CD4-positive, alpha-beta T cell treated with Interleukin-4 for 1 hour (primary cell): Measurements from ENCODE around the gene SREBF2.

Experiments used
- DNase-seq, 2 donors: peaks; one replicate each; pipeline ENCODE4 v3.0.0-alpha.2; 2020 to 2022

SREBF2 gene

DNA sequence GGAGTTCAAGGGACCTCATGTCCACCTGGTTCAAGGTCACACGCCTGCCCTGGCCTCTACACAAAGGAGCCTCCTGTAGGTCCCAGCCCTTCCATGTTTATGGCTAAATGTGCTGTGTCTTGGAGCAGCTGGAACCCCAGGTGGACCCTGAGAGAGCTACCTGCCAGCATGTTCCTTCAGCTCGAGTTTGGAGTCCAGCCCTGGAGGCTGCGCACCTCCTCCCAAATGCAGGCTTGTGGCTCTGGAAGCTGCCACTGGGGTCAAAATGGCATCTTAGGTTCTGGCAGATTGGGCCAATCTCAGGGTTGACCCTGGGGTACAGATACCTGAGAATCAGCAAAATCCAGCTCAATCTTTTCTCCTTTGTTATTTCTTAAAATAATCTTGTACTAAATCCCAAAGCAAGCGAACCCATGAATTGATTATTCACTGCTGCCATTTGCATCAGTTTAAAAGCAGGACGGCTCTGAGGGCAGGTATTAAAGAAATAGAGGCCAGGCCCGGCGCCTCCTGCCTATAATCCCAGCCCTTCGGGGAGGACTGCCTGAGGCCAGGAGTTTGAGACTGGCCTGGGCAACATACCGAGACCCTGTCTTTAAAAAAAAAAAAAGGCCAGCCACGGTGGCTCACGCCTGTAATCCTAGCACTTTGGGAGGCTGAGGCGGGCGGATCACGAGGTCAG, 90.8 kb downstream of the SREBF2 start:
- DNase-seq, result no peak

DNA sequence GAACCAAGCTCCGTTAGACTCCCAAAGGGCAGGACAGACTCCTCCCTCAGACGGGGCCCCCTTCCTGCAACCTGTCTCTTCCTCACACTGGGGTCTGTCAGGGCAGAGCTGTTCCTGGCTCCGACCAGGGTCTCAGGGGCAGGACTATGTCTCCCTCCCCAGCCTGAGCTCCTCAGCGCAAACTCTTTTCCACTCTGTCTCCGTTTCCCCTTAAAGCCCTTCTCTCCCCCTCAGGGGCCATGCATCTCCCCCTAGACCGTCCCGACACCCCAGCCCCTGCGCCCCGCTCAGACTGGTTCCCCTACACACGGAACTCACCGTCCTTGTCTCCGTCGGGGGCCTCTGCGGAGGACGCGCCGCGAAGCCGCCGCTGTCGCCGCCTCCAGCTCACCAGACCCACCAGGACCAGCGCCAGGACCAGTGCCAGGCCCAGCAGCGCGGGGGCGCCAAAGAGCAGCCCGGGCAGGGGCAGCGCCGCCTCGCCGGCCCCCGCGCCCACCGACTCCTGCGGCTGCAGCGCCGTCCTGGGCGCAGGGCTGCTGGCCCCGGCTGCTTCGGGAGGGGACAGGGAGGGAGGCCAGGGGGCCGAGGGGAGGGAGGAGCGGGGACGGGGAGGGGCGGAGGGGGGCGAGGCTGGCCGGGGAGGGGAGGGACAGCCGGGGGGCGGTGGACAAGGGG, 93.0 kb downstream of the SREBF2 start:
- peak; percentile 78 to 79 for DNase-seq

DNA sequence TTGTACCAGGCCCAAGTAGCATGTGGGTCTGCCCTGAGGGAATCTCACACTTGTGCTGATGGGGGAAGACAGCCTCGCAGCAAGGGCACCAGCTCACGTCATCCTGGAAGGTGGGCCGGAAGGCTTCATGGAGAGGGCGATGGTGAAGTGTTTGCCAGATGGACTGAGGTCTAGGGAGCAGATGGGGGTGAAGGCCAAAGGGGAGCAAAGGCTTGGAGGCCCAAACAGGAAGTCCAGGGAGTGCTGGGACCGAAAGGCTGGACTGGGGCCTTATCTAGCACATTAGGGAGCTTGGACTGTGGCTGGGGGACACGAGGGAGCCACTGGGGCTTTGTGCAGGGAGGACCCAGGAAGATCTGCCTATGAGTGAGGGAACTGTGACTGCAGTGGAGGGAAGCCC, 94.9 kb downstream of the SREBF2 start:
- no peak for DNase-seq

DNA sequence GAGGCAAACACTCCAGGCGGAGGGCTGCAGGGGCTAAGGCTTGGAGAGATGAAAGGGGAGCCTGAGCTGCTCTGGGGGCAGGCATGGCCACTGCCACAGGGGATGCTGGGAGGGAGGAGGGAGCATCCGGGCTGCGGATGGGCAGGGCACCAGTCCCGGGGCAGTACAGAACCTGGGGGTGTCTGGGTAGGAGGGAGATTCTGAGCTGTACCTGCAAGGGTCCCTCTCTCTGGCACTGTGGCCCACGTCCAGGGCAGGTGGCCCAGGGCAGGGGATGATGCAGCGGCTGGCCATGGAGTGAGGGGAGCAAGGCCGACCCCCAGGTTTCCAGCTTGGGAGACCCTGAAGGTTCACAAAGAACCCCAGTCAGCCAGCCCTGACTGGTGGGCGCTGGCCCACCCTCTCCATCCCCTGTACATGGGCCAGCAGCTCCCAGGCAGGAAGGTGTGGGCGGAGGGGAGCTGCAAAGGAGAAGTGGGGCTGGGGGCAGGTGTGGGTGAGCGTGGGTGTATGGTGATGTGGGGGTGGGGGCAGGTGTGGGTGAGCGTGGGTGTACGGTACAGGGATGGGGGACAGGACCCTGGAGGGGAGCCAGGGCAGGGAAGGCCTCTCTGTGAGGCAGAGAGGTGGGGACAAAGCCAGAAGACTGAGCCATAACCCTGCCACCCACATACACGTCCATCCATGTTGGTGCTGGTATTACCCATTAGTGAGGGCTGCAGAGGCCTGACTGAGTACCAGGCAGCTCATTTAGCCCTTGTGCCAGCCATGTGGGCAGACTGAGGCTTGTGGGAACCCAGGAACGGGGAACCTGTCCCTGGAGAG, 95.9 kb downstream of the SREBF2 start:
- DNase-seq, result peak in 1 of 2 donors; percentile 64

DNA sequence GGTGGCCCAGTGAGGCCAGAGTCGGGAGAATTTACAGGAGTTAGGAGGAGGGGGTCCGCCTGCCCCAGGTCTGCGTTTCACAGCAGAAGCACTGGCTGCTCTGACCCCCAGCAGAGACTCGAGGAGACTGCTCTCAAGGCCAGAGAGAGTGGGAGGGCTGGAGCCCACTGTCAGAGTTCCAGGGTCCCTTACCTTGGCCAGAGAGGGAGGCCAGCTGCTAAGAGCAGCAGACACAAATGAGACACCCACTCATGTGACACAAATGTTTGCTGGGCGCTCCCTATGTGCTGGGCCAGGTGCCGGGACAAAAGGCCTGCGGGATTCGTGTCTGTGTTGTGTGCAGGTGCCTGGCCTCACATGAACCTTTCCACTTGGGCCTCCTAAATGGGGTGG, 96.5 kb downstream of the SREBF2 start:
- no peak for DNase-seq

DNA sequence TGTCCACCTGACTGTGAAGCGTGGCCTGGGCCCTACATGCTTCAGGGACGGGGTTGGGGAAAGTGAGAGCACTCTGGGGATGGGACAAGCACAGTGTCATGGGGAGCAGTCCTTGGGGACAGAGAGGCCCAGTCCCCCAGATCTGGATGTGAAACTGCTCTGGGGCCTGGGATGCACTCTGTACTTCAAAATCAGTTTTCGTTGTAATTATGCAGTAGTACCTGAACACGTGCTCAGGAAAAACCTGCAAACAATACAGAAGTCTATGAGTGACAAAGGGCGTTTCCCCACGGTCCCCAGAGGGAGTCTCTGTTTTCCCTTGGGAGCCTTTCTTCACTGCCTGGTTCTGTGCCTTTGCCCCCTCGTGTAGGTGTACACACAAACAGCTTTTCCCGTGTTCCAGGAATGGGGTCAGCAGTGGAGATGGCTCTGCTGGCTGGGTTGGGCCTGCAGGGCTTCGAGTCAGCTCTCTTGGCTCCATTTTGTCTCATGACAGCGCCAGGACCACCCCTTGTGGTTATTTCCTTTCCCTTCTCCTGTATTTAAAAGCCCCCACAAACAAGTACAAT, 98.9 kb downstream of the SREBF2 start:
- peak in 1 of 2 donors; percentile 75 for DNase-seq

DNA sequence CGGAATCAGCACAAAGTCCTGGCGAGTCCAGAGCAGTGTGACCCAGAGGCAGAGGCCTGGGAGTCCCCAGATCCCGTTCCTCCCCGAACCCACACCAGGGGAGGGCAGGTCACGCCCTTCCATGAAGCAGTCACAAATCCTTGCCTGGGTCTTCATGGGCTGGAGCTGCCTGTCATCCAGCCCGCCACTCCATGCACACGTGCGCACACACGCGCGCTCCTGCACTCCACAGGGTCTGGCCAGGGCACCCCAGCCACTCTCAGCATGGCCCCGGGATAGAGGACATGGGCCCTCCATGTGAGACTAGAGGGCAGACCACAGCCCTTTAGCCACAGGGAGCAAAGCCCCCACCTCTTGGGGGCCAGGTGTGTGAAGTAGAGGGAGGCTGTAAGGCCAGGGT, 99.4 kb downstream of the SREBF2 start:
- DNase-seq, result no peak

DNA sequence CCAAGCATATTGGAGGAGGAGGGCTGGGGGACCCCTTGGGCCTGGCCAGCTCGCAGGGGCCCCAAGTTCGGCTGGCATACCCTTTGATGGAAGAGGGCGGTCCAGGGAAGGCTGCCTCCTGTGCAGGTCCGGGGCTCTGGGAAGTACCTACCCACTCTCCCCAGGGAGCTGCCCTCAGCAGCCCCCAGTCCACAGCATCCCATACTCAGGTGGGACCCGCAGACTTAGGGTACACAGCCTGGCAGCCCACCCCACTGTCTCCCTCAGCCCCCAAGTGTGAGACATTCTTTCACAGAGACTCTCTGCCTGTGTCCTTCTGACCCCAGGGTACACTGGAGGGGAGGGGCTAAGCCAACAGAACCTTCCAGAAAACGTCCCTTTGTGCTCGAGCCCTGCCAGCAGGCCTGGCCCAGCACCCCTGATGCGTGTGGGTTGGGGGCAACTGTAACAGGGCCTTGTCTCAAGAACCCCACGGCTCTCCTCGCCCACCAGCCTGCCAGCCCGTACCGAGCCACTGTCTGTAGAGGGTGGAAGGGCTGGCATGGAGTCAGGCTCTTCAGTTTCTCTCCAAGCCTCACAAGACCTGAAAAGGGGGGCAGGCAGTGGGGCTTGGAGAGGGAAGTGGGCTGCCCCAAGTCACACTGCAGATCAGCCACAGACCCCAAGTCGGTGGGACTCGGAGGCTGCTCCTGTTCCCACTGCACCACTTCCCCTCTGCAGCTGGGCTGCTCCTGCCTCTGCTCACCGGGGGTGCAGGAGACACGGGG, 100.7 kb downstream of the SREBF2 start:
- no peak for DNase-seq

DNA sequence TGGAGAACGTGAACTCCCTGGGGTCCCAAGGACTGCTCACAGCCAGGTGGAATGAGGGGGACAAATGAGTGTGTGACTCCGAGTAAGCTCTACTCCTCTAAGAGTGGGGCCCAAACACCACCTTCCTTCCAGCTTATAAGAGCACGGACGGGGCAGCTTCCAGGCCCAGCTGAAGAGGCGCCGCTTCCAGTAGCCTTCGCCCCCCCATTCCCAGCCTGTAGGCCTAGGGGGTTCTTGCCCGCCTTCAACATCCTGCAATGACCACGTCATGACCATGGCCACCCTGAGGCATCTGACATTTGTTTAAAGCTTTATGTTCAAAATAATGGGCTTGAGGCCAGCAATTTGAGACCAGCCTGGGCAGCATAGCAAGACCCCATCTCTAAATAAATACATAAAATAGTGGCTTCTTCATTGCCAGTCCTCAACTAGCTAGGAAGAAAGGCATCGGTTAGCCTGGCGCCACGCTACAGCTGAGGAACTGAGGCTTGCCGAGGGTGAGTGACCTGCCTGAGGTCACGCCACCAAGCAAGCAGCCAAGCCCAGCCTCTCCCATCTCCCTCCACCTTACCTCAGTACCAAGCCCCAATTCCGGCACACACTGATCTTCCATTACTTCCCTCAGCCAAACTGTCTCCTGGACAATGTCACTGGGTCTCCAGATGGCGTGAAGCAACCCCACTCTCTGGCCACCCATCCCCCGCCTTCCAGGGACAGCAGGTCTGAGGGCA, 101.5 kb downstream of the SREBF2 start:
- no peak for DNase-seq

DNA sequence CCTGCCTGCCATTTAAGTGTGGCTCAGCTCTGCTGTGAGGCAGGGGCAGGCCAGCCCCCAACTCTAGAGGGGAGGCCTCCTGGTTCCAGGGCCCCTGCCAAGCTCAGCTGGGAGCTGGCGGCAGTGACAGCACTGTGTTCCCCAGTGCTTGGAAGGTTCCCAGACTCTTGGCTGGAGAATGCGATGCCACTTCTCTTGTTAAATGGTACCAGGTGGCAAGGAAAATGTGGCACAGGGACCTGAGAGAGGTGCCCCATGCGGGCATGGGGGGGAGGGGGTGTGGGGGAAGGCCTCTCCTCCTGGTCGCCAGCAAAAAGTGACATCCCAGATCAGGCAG, 102.1 kb downstream of the SREBF2 start:
- DNase-seq, result no peak

DNA sequence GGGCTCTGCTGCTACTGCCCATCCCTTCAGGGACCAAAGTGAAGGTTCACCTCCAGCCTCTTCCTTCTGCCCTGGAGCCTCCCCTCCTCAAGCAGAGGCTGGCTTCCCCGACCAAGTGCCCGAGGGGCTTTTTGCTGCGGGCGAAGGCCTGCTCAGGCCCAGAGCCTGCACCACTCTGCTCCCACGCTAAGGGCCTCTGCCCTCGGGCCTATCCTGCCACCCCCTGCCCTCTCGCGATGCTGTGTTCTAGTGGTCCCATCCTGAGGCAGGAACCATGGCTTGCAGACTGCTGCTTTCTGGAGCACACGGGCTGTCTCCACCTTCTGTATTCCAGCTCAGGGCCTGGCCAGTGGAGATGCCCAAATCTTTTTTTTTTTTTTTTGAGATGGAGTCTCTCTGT, 102.6 kb downstream of the SREBF2 start:
- no peak for DNase-seq

DNA sequence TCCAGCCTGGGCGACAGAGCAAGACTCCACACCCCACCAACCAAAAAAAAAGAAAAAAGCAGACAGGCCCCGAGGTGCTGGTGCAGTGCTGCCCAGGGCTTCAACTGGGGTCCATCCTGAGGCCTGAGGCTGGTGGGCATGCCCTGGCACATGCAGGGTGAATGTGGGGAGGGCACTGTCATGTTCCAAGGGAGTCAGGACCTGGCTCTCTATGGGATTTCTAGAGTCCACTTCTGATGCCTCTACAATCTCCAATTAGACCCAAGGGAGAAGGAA, 103.9 kb downstream of the SREBF2 start:
- no peak for DNase-seq

DNA sequence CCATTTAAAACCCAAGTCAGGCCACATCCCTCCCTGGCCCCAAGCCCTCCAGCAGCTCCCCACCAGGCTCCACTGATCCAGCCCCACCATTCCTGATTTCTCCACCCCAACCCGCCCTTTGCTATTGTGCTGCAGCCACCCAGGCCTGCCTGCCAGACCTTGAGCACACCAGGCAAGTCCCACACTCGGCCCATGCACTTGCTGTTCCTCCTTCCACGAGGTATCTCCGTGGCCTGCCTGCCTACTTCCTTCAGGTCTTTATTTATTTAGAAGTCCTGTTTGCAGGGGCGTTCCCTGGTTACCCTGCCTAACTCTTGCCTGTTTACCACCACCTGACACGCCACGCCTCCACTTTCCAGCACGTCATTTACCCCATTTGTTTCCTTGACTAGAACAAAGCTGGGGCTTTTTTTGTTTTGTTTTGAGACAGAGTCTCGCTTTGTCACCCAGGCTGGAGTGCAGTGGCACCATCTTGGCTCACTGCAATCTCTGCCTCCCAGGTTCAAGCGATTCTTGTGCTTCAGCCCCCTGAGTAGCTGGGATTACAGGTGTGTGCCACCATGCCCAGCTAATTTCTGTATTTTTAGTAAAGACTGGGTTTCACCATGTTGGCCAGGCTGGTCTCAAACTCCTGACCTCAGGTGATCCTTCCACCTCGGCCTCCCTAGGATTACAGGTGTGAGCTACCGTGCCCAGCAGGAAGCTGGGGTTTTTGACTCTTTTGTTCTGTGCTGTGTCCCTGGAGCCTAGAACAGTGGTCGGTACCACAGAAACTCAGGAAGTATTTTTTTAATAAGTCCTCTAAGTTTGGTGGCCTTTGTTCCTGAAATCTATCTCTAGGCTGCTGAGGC, 107.3 kb downstream of the SREBF2 start:
- peak; percentile 98 to 99 for DNase-seq

DNA sequence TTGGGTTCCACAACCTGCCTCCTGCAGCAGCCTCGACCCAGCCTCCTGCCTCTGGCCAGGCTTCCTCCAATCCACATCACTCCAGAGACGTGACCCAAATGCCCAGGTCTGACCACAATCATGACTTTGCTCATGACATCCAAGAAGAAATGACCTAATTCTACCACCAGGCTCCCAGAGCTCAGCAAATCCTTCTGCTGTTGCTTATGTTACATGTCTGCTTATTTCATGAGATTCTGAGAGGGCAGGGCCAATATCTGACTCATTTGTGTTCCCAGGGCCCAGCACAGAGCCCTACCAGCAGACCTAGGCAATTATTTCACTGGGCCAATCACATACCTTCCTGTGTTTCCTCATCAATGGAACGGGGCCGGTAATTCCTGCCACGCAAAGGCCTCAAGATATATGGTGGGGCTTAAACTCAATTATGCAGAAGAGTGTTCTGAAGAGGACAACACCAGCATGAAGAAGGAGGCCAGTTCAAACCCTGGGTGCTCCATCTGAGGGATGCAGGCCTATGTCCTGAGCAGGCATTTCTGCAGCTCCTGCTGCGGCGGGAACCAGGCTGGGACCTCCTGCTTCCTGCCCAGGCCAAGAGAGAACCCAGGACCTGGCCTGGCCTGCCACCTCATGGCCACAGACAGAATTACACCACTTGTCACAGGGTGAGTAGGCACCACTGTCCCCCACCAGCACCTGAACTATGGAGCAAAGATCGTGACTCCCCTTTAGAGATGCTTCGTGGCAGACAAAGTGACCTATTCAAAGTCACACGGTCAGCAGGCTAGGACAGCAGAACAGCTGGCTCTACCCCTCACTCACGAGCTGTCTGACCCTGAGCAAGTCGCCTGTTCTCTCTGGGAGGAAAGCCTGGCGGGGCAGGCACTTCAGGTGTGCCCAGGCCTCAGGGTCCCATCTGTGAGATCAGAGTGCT, 108.2 kb downstream of the SREBF2 start:
- DNase-seq, result peak; percentile 90 to 91

DNA sequence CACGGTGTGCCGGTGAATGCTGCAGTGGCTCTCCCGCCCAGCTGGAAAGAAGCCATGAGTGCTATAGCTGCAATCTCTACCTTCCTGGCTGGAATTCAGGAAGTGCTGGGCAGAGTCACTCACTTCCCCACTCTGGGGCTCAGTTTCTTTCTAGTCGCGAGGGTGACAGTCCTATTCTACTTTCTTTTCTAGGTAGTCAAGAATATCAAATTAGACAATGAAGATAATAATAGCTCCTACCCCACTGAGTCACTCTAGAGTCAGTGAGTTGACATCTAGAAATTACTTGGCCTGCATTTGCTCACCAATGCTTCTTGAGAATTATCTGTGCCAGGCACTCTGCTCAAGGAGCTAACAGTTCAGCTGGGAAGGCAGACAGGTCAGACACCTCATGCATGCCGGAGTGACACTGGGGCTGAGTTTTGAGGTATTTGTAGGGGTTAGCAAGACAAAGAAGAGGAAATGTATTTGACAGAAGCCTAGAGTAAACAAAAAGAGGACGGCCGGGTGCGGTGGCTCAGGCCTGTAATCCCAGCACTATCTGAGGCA, 110.8 kb downstream of the SREBF2 start:
- DNase-seq, result no peak

DNA sequence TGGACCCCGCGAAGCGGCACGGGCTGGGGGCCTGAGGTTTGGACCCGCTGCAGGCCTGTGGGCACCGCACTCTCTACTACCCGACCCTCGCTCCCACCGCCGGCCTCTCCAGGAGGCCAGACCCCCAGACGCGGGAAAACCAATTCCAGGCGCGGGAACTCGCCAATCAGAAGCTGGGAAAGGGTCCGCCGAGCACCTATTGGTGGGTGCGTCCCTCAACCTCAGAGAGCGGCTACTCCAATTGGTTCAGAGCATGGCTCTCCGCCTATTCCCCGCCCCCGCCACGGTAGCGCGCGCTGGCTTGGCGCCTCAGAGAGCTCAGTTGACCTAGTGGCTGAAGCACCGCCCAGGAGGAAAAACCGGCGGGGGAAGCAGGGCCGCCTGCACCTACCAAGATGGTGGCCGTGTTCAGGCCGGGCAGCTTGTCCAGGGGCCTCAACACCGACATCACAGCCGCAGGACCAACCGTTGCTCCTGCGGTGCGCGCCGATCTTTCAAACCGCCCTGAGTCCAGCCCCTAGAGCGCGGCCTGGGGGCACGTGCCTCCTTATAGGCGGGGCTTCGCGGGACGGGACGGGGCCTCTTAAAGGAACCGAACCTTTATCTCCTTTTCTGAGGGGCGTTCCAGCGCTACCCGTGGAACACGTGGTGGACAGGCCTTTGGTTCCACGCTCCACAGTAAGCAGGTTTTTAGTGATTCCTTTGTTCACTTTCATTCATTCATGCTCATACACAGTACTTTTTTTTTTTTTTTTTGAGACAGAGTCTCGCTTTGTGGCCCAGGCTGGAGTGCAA, 113.9 kb downstream of the SREBF2 start, which contains the start of gene CENPM:
Gene CENPM, minus strand, starts transcription at position 524 of the 795 bp plus-strand sequence. Its CDS starts 76 bp downstream, at position 448.
- peak; percentile 86 to 88 for DNase-seq

DNA sequence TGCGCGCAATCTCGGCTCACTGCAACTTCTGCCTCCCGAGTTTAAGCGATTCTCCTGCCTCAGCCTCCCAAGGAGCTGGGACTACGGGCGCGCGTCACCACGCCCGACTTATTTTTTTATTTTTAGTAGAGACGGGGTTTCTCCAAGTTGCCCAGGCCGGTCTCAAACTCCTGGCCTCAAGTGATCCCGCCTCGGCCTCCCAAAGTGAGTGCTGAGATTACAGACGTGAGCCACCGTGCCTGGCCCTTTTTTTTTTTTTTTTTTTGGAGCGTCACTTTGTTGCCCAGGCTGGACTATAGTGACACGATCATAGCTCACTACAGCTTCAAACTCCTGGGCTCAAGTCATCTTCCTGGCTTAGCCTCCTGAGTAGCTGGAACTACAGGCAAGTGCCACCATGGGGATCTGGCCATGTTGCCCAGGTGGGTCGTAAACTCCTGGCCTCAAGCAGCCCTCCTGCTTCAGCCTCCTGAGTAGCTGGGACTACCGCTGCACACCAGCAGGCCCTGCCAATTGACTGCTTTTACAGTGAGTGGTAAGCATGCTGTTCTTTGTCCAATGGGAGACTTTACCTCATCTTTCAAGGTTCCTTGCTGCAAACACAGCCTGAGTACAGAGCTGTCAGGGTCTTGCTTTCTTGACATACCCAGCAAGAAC, 114.6 kb downstream of the SREBF2 start:
- no peak for DNase-seq

DNA sequence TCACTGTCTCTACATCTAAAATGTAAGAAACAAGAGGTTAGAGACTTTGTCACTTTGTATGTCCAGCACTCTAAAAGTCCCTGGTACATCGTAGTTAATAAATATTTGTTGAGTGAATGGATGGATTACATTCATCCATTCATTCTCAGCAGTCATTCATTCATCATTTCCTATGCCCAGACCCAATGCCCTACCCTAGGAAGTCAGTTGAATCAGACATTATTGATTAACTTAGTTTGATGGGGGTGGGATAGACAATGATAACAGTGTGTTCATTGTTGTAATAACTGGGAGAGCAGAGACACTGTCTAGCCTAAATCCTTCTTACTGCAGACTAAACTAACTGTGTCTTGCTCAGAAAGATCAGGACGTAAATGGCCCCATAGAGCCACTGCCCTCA, 115.2 kb downstream of the SREBF2 start:
- DNase-seq, result no peak
